ENCODE data around the gene ADAMTS4.

DNA sequence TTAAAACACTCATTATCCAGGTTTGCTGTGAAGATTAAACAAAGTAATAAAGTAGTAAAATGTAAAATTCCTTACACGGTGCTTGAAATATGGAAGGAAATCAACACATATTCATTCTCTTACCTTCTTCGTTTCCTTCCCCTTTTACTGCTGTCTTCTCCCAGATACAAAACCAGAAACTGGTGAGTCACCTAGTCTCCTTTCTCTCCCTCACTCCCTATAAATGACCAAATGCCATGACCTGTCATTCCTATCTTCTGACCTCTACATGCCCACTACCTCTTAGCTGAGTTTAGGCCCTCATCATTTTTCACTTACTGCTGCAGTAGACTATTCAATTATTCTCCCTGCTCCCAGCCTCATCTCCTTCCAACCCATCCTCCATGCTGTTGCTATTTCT, 43.5 kb upstream of the ADAMTS4 start:
- no peak for TF ChIP-seq POLR2A (IDR thresholded peaks at IDR 0.05)
- TF ChIP-seq, protein P1, sequence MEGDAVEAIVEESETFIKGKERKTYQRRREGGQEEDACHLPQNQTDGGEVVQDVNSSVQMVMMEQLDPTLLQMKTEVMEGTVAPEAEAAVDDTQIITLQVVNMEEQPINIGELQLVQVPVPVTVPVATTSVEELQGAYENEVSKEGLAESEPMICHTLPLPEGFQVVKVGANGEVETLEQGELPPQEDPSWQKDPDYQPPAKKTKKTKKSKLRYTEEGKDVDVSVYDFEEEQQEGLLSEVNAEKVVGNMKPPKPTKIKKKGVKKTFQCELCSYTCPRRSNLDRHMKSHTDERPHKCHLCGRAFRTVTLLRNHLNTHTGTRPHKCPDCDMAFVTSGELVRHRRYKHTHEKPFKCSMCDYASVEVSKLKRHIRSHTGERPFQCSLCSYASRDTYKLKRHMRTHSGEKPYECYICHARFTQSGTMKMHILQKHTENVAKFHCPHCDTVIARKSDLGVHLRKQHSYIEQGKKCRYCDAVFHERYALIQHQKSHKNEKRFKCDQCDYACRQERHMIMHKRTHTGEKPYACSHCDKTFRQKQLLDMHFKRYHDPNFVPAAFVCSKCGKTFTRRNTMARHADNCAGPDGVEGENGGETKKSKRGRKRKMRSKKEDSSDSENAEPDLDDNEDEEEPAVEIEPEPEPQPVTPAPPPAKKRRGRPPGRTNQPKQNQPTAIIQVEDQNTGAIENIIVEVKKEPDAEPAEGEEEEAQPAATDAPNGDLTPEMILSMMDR (IDR thresholded peaks at IDR 0.05), result no peak

All from lower leg skin (tissue), 3 donors.